Thyroid gland (tissue), 4 donors: Measurements from ENCODE around the gene GRIK5.

Experiments
- POLR2A ChIP-seq, 2 donors: fragments of 450-650 bp; IDR thresholded peaks; one replicate each; pipeline ENCODE4 v1.6.1; 2017; ENCODE audit warnings: antibody characterized with exemption in 2 of 2, mild to moderate bottlenecking in 2 of 2, moderate library complexity in 1 of 2
- TF ChIP-seq, protein P1 (sequence below), 6 experiments: fragments of 200-600 bp in 3 of 6; fragments of 450-650 bp in 3 of 6; sonication (generic) in 3 of 6; IDR thresholded peaks; one replicate each; pipeline ENCODE4 v1.5.1; 2016 to 2019; ENCODE audit warnings: antibody characterized with exemption in 6 of 6, mild to moderate bottlenecking in 2 of 6, inconsistent platforms in 1 of 6, moderate library complexity in 1 of 6

DNA sequence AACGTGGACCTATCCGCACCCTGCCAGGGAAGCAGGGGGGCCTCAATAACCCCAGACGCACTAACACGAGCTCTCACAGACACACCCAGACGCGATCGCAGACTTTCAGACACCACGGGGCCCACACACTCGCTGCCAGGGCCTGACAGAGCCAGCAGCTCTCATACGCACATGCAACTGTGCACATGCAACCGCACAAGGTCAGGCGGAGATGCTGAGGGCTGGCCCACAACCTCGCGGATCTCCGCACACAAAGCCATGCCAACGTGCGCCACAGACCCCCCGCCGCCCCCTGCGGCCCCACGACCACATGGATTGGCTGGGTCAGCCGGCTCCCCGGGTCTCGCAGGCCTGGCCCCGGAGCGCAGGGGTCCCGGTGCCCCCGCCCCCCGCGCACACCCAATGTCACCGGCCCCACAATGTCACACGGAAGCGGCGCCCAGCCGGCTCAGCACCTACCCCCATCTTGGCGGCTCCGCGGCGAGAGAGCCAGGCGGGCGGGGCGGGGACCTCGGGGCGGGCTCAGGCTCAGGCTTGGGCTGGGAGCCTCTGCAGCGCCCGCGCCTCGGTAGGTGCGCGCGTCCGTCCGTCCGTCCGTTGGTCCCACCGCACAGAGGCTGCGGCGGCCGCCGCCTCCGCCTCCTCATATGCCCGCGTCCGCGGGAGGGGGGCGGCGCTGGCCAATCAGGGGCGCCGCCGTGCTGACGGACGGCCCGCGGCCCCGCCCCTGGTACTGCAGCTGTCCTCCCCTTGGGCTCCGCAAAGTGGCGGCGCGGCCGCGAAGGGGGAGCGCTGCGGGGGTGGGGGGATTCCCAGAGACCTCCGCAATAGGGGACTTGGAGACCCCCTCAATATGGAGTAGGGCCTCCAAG is 76.2 kb downstream of the GRIK5 start, which contains the start of gene ATP1A3:
- TF ChIP-seq, protein P1, sequence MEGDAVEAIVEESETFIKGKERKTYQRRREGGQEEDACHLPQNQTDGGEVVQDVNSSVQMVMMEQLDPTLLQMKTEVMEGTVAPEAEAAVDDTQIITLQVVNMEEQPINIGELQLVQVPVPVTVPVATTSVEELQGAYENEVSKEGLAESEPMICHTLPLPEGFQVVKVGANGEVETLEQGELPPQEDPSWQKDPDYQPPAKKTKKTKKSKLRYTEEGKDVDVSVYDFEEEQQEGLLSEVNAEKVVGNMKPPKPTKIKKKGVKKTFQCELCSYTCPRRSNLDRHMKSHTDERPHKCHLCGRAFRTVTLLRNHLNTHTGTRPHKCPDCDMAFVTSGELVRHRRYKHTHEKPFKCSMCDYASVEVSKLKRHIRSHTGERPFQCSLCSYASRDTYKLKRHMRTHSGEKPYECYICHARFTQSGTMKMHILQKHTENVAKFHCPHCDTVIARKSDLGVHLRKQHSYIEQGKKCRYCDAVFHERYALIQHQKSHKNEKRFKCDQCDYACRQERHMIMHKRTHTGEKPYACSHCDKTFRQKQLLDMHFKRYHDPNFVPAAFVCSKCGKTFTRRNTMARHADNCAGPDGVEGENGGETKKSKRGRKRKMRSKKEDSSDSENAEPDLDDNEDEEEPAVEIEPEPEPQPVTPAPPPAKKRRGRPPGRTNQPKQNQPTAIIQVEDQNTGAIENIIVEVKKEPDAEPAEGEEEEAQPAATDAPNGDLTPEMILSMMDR (IDR thresholded peaks at IDR 0.05) = no peak
- no peak for TF ChIP-seq POLR2A (IDR thresholded peaks at IDR 0.05)
